CD4-positive, alpha-beta T cell treated with Interleukin-17A for 1 hour (primary cell): ENCODE measurements around the gene RNU2-1.
"Not testable (repeated sequence)": the region's sequence is repeated elsewhere in the genome, so short reads cannot be mapped to it uniquely, and the experiment has no call there.

Source experiments
- DNase-seq: peaks from one replicate; pipeline ENCODE4 v3.0.0-alpha.2; 2020

Gene RNU2-1

GRCh38 chr17:43233877-43234276, at the start of gene RNU2-1:
TSS of gene RNU2-1 (minus strand) at chr17:43233977.
- not testable (repeated sequence) for DNase-seq

- DNase-seq: not testable (repeated sequence)
These were observed 39.1 kb upstream of the RNU2-1 start for GRCh38 chr17:43272914-43273313.

DNA sequence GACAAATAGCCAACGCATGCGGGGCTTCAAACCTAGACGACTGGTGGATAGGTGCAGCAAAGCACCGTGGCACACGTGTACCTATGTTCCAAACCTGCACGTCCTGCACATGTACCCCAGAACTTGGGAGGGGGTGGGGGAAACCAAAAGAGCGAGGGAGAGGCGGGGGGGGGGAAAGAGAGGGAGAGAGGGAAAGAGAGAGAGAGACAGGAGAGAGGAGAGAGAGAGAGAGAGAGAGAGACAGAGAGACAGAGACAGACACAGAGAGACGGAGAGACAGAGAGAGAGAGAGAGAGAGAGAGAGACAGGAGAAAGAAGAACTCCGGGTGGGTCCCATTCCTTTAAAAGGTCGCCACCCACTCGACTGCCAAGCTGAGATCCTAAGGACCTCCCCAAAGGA, 38.7 kb upstream of the RNU2-1 start:
- peak; percentile 10 for DNase-seq

GRCh38 chr17:43270552-43271504, 37.1 kb upstream of the RNU2-1 start:
- not testable (repeated sequence) for DNase-seq

GRCh38 chr17:43246456-43246855, 12.7 kb upstream of the RNU2-1 start:
- not testable (repeated sequence) for DNase-seq

DNA sequence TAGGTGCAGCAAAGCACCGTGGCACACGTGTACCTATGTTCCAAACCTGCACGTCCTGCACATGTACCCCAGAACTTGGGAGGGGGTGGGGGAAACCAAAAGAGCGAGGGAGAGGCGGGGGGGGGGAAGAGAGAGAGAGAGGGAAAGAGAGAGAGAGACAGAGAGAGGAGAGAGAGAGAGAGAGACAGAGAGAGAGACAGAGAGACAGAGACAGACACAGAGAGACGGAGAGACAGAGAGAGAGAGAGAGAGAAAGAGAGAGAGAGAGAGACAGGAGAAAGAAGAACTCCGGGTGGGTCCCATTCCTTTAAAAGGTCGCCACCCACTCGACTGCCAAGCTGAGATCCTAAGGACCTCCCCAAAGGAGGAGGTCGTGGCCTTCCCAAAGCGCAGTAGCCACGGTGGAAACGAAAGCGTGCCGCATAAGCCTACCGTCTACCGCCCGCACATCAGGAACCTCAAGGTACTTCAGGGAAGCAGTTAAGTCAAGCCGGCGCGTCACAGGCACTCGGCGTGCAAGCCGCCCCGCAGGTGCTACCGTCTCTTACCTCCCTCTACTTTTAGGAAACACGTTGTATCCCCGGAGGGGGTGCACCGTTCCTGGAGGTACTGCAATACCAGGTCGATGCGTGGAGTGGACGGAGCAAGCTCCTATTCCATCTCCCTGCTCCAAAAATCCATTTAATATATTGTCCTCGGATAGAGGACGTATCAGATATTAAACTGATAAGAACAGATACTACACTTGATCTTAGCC, 7.0 kb upstream of the RNU2-1 start:
- DNase-seq: not testable (repeated sequence)

GRCh38 chr17:43239597-43239996, 5.8 kb upstream of the RNU2-1 start:
- DNase-seq: not testable (repeated sequence)

DNA sequence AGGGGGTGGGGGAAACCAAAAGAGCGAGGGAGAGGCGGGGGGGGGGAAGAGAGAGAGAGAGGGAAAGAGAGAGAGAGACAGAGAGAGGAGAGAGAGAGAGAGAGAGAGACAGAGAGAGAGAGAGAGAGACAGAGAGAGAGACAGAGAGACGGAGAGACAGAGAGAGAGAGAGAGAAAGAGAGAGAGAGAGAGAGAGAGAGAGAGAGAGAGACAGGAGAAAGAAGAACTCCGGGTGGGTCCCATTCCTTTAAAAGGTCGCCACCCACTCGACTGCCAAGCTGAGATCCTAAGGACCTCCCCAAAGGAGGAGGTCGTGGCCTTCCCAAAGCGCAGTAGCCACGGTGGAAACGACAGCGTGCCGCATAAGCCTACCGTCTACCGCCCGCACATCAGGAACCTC, 514 bp downstream of the RNU2-1 start:
- not testable (repeated sequence) for DNase-seq

DNA sequence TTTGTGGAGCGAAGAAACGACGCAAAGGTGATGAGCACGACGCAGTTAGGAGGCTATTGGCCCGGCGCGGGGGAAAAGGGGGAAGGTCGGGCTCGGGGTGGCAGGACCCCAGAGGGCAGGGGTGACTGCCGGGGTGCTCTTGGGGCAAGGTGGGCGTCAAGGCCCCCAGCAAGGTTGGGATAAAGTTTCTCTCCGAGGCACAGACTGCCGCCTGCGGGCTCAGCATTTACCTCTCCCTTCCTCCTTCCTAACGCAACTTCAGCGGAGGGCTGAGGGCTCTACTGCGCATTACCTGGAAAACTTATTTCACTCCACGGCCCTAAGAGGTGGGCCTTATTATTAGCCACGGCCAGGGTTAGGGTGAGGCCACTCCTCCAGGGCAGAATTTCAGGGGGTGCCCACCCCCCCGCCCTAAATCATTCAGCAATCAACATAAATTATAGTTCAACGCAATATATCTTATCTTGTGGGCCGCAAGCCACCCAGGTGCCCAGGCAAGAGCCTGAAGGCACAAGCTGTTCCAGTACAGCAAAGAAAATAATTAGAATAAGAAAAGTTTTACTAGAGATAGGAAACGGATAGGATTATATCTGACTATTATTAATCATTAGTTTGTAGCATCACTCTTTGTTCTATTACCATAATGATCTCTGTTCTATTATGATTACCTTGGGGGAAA, 1.6 kb downstream of the RNU2-1 start:
- DNase-seq: not testable (repeated sequence)

DNA sequence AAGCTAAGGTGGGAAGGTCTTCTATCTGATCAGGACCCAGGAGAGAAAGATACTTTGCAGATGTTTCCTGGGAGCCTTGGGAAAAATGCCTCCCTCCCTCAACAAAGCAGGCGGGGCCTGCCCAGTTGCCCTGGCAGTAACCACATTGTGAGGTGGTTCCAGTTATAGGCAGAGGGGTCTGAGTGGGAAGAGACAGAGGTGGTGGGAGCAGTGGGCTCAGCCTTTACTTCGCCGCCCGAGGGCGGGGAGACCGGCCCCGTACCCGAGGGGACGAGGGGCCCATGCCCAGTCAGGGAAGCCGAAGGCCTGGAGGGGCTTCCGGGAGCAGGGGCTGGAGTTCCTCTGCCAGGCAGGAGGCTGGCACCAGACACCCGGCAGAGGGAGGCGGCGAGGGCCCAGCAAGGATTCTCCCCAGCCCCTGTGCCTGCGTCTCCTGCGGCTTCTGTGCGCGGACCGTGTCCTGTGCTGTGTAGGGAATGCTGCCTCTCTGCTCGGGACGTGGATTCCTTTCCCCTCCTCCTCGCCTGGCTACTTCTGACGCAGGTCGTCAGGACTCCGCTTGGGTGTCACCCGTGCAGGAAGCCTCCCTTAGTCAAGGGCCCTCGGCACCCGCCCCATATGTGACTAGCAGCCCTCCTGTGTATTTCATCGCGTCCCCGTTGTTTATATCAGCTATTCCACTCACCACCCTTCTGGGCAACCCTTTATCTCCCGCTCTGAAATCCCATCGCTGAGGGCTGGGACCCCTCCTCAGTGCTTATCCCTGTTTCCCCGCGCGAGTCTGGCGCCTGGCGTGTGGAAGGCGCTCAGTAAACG, 2.4 kb downstream of the RNU2-1 start:
- DNase-seq: not testable (repeated sequence)

GRCh38 chr17:43228020-43228782, 5.6 kb downstream of the RNU2-1 start, which contains the start of gene CCDC200:
TSS of gene CCDC200 (minus strand) at chr17:43228623. CDS start at chr17:43228554, 69 bp downstream.
- not testable (repeated sequence) for DNase-seq

- no peak for DNase-seq
These were observed 7.4 kb downstream of the RNU2-1 start for GRCh38 chr17:43226393-43226792.

- DNase-seq: no peak
These were observed 9.6 kb downstream of the RNU2-1 start for GRCh38 chr17:43224146-43224705.

DNA sequence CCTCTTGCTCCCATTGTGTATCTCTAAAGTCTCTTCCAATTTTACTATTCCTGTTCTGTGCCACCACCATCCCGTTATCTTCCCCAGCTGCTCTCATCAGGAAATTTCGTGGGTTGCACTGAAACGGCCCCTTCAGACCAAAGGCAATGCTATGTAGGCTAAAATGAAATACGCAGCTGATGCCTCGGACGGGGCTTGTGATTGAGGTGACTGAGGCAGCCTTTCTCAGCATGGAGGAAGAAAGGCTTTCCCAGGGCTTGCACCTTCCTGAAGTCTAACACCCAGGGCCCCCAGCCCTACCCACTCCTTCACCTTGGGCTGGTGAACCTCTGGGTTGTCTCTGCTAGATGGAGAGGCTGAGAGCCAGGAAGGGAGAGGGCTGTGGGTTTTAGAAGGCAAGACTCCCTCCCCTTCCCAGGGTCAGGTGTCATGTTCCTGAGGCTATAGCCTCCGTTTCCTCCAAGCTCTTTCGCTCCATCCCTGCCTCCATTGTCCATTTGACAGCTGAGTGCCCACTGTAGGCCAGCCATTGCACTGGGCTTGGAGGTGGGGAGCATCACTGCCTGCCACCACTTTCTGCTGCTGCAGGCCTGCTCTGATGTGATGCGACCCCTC, 13.2 kb downstream of the RNU2-1 start:
- no peak for DNase-seq

GRCh38 chr17:43219746-43220380, 13.9 kb downstream of the RNU2-1 start:
- no peak for DNase-seq

DNA sequence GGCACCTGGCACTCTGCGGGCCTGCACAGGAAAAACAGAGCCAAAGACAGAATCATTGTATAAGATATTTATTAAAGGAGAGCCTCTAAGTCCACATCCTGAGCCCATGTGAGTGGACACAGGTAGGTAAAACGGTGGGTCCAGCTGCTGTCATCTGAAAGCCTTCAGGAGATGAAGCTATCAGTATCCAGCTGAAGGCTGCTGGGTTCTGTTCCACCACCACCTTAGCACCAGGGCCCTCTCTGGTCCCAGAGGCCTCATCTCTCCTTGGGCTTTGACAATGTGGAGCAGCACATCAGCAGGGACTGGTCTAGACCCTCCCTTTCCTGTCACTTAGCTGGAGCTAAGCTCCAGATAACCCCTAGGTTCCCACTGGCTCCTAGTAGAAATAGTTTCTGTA, 14.8 kb downstream of the RNU2-1 start:
- no peak for DNase-seq

DNA sequence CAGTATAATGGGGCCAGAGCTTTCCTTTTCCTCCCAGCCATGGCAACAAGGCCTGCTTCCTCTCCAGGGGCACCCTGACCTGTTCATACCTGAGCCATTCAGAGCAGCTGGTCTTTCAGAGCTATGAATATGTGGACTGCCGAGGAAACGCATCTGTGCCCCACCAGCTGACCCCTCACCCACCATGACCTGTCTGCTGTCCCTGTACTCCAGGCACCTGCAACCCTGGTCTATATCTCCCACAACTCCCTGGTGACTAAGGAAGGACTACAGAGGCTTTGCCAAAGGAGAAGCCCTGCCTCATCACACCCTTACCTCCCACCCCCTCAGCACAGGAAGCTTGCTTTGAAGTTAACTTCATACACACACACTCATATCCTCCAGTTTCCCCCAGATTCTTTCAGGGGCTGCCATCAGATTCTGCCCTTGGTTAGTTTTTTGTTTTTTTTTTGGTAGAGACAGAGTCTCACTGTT, 16.1 kb downstream of the RNU2-1 start:
- no peak for DNase-seq

- no peak for DNase-seq
These were observed 16.8 kb downstream of the RNU2-1 start for GRCh38 chr17:43216762-43217613.

GRCh38 chr17:43216369-43216761, 17.4 kb downstream of the RNU2-1 start:
- DNase-seq: no peak
